Progenitor cell of endocrine pancreas (in vitro differentiated cells): ENCODE data around the gene FBXO30. TPM values are rescaled to one million over a fixed set of nuclear protein-coding genes. Genes with fewer than 3 reads are reported as not detected.

Experiments used
- DNase-seq: peaks from one replicate; pipeline ENCODE4 v3.0.0; 2021; ENCODE audit warnings: low spot score; ENCODE audit not compliant: unreplicated experiment
- H3K27ac Mint-ChIP-seq: 2 replicates; pipeline ENCODE4 v1.8.0; 2021; ENCODE audit warnings: mild to moderate bottlenecking, moderate library complexity, mixed read lengths
- H3K27me3 Mint-ChIP-seq: 2 replicates; pipeline ENCODE4 v1.8.0; 2021; ENCODE audit warnings: mixed read lengths
- H3K36me3 Mint-ChIP-seq: 2 replicates; pipeline ENCODE4 v1.8.0; 2022; ENCODE audit warnings: mixed read lengths; ENCODE audit not compliant: insufficient read depth
- H3K4me1 Mint-ChIP-seq: 2 replicates; pipeline ENCODE4 v1.8.0; 2021; ENCODE audit warnings: low read depth, mixed read lengths
- H3K4me3 Mint-ChIP-seq: 2 replicates; pipeline ENCODE4 v1.8.0; 2021; ENCODE audit warnings: low read depth, mild to moderate bottlenecking, moderate library complexity, mixed read lengths
- H3K9me3 Mint-ChIP-seq: 2 replicates; pipeline ENCODE4 v1.8.0; 2021; ENCODE audit warnings: low read depth, mixed read lengths
- CTCF ChIP-seq: fragments of 200-600 bp; sonication (generic); IDR thresholded peaks from one replicate; pipeline ENCODE4 v1.5.0; 2021; ENCODE audit warnings: antibody characterized with exemption, mild to moderate bottlenecking; ENCODE audit not compliant: unreplicated experiment
- total RNA-seq: library from RNA; stranded (reverse); gene quantifications from 2 replicates; pipeline ENCODE4 v1.2.1, GENCODE V29; 2021

Gene FBXO30
- total RNA-seq, 1 donor from 2014 or later: 13.1 TPM

- peaks cover 9% of the 10 kb centered on the region for H3K4me1 Mint-ChIP-seq
- no peak overlapping the region for H3K4me3 Mint-ChIP-seq
- H3K27ac Mint-ChIP-seq: peak overlapping the region; percentile 58
- peaks cover 33% of the 10 kb centered on the region for H3K36me3 Mint-ChIP-seq
- no peaks in the 10 kb centered on the region for H3K9me3 Mint-ChIP-seq
- no peak for TF ChIP-seq CTCF
- no peak for DNase-seq
- no peaks in the 10 kb centered on the region for H3K27me3 Mint-ChIP-seq
These were observed 13.6 kb downstream of the FBXO30 start for GRCh38 chr6:145801021-145801420.

- peaks cover 17% of the 10 kb centered on the region for H3K36me3 Mint-ChIP-seq
- no peaks in the 10 kb centered on the region for H3K27me3 Mint-ChIP-seq
- no peak overlapping the region for H3K4me3 Mint-ChIP-seq
- H3K9me3 Mint-ChIP-seq: peaks cover 2% of the 10 kb centered on the region
- TF ChIP-seq CTCF: no peak
- no peak for DNase-seq
- H3K27ac Mint-ChIP-seq: no peak overlapping the region
- H3K4me1 Mint-ChIP-seq: peaks cover 9% of the 10 kb centered on the region
These were observed 16.1 kb downstream of the FBXO30 start for GRCh38 chr6:145798530-145798929.

GRCh38 chr6:145789443-145789842 lies 25.2 kb downstream of the FBXO30 start:
- no peaks in the 10 kb centered on the region for H3K27me3 Mint-ChIP-seq
- no peak for TF ChIP-seq CTCF
- H3K36me3 Mint-ChIP-seq: peaks cover 51% of the 10 kb centered on the region
- no peak overlapping the region for H3K4me3 Mint-ChIP-seq
- H3K9me3 Mint-ChIP-seq: peaks cover 38% of the 10 kb centered on the region
- H3K27ac Mint-ChIP-seq: no peak overlapping the region
- H3K4me1 Mint-ChIP-seq: no peaks in the 10 kb centered on the region
- DNase-seq: no peak

DNA sequence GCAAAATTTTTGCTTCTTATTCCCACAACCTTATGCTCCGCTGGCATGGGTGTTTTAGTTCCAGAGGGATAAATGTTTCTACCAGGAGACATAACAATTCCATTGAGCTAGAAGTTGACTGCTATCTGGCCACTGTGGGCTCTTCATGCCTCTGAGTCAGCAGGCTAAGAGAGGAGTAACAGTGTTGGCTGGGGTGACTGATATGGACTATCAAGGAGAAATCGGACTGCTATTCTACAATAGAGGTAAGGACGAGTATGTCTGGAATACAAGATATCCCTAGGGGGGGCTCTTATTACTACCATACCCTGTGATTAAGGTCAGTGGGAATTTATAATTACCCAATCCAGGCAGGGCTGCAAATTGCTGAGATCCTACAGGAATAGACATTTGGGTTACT lies 26.9 kb downstream of the FBXO30 start:
- H3K4me3 Mint-ChIP-seq: no peak overlapping the region
- no peak for TF ChIP-seq CTCF
- H3K4me1 Mint-ChIP-seq: no peaks in the 10 kb centered on the region
- H3K27me3 Mint-ChIP-seq: no peaks in the 10 kb centered on the region
- H3K27ac Mint-ChIP-seq: no peak overlapping the region
- peaks cover 48% of the 10 kb centered on the region for H3K36me3 Mint-ChIP-seq
- no peak for DNase-seq
- H3K9me3 Mint-ChIP-seq: peaks cover 40% of the 10 kb centered on the region

DNA sequence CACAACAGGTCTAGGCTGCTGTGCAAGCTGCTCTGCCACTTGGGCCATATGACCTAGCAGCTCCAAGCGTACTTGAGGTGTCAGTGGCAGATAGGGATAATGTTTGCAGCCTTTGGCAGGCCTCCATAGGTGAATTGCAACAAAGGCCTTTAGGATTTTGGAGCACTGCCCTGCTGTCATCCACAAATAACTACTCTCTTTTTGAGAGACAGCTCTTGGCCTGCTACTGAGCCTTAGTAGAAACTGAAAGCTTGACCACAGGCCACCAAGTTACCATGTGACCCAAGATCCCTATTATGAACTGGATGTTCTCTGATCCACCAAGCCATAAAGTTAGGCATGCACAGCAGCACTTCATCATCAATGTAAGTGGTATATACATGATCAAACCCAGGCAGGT lies 29.9 kb downstream of the FBXO30 start:
- no peak for DNase-seq
- Mint-ChIP-seq H3K27ac (no peak overlapping the region), H3K9me3 (peaks cover 32% of the 10 kb centered on the region), H3K4me1 (no peaks in the 10 kb centered on the region), H3K27me3 (no peaks in the 10 kb centered on the region), H3K4me3 (no peak overlapping the region), H3K36me3 (peaks cover 44% of the 10 kb centered on the region)
- TF ChIP-seq CTCF: no peak
